NCI-H2029 treated with DMSO at 0.1 percent for 48 hours (cell line): ENCODE measurements around the gene LGR5.

ENCODE experiments used
- DNase-seq: peaks from one replicate; lab custom pipeline; 2025; lab: John Stamatoyannopoulos, UW

The LGR5 gene

DNA sequence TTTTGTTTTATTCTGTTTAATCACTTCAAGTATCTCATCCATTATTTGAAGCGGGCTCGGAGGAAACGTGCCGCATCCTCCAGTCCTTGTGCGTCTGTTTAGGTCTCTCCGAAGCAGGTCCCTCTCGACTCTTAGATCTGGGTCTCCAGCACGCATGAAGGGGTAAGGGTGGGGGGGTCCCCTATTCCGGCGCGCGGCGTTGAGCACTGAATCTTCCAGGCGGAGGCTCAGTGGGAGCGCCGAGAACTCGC, 311 bp upstream of the LGR5 start:
- no peak for DNase-seq

DNA sequence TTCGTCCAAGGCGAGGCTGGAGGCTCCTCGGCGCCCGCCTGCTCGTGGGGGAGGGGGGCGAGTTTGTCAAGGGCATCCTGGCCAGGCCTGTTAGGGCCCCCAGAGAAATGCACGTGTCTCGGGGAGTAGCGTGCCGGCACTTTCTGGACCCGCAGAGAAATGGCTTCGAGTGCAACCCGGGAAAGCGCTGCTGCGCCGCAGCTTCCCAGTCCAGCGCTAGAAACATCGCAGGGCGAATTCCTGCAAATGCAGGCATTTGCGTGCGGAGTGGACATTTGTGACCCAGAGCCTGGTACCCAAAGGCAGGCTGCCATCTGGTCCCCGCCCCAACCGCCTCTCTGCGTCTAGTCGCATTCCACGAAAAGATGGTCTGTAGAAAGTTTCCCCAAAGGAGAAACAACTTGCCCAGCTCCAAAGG, 756 bp downstream of the LGR5 start:
- DNase-seq: no peak

DNA sequence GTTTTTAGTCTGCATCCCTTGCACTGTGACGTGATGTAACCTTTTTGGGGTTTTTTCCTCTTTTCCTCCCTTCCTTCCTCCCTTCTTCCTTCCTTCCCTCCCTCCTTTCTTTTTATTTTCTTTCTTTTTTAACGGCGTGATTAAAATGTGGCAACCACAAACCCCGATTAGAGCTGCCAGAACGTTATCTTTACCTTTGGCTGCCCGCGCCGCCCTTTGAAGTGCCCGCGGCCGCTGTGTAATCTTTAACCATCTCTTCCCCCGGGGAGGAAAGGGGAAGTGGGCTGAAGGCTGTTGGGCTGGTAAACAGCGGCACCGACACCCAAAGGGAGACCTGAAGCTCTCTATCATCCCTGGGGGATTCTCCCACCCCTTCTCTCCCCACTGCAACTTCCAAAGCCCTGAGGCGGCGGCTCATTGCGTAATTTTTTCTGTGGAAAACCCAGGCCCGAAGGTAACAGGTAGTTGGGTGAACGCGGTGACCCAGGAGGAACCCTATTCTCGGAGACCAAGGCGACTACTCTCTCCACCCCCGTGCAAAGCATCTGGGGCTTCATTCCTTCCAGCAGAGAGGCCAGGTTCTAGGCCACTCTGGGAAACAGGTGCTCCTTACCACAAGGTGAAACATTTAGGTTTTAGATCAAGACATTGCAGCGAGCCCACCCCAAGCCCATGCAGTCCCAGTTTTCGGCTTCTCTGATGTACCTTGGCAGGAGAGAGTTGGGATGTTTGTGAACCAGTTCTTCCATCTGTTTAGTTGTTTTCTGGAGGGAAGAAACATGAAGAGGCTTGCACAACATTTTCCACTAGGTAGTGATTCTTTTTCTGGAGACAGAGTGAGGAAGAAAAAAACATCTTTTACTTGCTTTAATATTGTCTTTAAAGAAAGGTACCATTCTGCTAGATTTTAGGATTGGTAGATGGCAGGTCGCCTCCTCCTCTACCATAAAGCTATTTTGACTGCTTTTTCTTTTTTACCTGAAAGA, 1.5 kb downstream of the LGR5 start:
- DNase-seq: no peak

DNA sequence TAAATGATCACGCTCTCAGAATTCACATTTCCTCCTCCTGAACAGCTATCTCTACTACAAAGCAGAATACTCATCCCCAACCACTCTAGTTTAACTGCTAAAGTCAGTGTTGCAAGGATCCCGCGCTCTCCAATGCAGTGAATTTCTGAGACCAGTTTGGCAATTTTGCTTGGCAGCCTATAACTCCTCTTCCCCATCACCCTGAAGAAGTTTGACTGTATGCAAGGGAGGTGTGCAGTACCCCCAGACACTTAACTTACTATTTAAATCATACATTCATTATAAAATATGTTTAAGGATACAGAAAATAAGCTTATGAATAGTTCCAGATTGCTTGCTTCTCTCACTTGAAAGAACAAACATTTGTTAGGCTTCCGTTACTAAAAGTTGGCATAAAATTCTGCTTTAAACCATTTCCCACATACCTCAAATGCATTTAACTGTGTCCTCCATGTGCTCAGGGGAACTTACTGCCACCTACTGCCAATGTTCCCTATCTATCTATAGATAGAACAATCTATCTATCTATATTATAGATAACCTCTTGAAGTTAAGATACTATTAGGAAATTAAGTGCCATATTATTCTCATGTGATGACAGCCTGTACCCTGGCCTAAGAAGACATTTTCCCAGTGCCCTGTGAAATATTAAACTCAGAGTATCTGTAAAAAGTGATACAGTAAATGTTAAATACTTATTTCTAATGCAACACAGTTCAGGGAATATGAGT, 2.4 kb downstream of the LGR5 start:
- DNase-seq: no peak

DNA sequence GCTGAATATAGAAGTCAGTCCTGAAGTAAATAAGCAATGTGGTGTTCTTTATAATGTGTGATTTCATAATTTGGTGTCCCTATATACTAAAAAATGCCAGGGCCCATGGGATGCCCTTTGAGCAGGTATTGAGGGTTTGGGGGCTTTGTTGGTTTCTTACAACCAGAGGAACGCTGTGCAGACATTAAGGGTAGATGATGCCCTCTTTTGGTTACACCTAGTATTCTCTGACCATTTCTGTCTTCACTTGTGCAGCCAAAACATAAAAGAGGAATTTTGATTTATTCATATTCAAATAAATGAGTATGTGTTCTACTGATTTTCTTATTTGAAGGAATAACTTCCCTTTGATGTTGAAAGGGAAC, 3.0 kb downstream of the LGR5 start:
- no peak for DNase-seq

DNA sequence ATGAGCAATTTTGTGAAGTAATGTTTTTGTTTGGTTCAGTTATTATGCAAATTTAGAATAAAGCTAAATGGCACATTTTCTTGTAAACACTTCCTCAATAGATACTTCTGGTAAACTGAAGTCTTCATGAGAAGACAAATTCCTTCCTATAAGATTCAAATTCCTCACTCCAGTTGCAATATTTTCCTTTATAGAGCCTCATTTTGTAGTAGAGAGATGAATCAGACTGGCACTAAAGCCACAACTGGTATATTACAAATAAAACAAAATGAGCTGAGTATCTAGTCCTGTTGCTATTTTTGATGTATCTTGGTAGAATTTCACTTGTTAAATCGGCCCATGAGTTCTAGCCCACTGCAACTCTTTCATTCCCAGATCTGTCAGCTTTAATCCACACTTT, 5.5 kb downstream of the LGR5 start:
- no peak for DNase-seq

DNA sequence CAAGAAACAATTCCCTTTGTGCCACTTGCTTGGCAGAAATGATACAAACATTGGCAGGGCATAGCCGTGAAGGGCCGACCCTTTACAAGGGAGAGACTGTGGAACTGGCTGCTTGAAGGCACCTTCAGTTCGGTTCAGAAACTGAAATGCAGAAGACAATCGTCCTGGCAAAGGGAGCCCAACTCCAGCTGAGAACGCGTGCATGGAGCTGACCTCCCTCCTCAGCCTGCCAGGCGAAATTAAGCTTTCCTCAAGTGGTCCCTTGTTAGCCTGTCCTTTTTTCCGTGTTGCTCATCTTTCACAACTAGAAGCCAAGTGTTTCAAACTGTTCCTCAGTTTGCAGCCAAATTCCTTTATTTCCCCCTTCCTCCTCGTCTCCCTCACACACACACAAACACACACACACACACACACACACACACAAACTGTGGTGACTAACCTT, 8.1 kb downstream of the LGR5 start:
- no peak for DNase-seq

DNA sequence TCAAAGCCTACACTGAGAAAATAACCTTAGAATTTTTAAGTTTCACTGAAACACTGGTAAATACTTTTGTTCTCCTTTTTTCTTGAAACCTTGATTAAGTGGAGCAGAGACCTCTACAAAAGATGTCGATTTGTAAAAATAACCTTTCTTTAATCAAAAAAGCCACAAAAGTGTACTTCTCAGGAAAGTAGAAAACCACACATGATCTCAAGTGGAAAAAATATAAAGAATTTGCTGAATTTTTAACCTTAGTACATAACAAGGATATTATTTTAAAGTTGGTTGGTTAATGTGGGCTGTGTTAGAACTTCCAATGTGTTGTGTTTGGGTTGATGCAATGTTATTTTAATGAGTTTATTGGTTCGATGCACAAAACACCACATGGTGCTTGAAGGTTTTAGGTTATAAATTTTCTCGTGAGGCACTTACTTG, 8.6 kb downstream of the LGR5 start:
- no peak for DNase-seq

DNA sequence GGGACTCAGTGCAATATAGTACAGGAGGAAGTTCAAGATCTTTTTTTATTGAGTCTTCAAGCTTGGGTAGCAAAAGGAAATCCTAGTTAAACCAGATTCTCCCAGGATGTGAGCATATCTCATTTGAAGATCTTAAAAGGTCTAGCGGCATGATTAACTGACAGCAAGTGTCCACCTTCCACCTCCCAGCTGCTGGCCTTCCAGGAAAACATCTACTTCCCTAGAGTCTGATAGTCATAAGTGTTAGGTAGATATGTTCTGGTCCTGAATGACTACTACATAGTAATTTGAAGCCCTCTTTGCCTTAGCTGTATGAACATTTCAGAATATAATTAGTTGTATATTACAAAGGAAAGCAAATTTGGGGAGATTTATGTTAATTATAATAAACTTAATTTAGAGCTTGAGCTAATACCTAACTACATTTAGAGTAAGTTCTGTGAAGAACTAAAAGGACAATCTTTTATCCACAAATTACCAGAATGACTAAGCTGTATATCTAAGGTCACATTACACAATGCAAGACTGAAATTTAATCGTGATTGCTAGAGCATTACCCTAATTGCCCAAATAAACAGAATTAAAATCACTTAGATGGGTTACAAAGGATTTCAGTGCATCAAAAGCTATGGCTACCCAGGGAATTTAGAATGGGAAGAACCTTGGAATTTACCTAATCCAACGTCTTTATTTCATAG, 9.9 kb downstream of the LGR5 start:
- DNase-seq: no peak

DNA sequence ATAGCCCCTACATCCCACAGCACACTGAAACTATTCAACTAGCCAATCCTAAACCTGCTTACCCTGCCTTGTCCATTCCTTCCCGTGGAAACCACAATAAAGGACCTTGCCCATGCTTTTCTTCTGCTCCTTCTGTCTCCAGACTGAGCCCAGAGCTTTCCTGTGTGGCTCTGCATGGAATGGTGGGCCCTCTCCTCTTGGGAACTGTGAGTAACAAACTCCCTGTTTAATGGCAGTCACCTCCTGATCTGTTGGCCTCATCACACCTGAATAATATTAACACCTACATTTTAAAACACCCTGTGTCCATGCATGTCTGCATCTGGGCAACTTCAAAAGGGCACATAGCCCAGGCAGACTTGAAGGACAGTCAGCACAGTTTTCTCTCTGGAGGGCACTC, 12.4 kb downstream of the LGR5 start:
- no peak for DNase-seq

DNA sequence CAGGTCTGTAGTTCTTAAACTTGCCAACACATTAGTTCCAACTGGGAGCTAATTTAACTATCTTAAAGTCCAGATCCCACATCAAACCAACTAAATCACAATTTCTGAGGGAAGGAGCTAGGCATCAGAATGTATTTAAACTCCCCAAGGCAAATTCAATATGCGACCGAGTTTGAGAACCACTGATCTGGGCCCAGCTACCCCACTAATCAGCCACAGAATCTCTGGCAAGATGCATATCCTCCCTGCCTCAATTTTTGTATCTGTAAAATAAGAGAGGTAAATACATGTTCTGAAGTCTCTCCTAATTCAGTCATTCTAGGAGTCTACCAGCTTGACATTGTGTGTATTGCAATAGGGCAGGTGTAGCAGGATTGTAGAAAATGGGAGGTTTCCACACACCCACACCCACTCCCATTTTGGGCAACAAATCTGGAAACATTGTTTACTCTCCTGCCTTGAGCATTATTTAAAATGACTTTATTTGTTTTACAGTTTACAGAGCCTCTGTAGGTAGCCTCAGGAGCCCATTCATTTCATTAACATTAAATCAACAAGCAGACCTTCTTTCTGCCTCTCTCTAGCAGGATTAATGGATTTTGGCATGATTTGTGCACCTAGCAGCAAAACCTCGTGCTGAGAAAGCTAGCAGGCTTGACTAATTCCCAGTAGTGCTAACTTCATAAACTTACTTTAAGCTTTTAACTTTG, 15.6 kb downstream of the LGR5 start:
- peak; percentile 70 for DNase-seq

DNA sequence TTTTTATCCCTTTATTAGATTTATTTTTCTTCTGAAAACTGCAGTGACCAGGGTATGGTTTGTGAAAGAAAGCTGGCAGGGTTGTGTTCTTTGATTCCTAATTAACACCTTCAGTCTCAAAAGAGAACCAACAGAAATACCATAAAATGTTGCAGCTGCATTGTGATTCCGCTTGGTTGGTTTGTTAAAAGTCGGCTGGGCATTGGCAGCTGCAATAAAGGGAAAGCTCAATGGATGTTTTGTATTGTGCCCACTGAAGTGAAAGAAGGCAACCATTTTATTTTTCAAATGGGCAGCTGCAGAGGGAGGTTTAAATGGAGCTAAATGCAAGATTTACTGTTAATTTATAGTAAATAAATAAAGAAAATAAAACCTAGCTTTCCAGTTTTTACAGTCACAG, 16.7 kb downstream of the LGR5 start:
- DNase-seq: peak; percentile 73

DNA sequence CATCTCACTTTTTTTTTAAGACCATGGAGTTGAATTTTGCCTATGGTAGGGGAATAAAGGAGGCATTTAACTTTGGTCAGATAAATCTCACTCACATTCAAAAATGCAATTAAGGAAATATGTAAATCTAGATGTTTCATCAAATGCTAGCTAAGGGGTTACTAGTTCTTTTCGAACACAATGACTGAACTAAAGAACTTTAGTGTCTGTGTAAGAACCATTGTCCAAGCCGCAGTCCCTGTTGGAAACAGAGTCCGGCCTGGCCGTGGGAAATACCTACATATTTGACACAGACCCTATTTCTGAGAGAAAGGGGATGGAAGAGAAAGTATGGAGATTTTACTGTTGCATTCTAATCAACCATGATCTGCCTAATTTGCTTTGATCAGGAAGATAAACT, 17.4 kb downstream of the LGR5 start:
- DNase-seq: no peak

DNA sequence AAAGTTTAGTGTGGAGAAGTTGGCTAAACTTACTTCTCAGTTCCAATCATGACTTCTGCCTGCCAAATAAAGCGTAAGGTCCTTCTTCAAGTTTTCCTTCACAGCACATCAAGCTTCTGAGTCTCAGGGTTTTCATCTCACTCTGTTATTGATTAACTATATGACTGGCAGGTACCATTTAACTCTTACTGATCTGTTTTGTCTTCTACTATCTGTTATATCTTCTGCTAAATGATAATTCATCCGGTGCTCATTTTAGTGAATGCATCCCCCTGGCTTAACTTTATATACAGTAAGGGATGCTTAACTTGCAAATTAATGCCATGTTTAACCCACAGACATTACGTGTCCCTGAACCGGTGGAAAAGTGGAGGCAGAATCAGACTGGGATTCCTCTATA, 20.7 kb downstream of the LGR5 start:
- DNase-seq: no peak

DNA sequence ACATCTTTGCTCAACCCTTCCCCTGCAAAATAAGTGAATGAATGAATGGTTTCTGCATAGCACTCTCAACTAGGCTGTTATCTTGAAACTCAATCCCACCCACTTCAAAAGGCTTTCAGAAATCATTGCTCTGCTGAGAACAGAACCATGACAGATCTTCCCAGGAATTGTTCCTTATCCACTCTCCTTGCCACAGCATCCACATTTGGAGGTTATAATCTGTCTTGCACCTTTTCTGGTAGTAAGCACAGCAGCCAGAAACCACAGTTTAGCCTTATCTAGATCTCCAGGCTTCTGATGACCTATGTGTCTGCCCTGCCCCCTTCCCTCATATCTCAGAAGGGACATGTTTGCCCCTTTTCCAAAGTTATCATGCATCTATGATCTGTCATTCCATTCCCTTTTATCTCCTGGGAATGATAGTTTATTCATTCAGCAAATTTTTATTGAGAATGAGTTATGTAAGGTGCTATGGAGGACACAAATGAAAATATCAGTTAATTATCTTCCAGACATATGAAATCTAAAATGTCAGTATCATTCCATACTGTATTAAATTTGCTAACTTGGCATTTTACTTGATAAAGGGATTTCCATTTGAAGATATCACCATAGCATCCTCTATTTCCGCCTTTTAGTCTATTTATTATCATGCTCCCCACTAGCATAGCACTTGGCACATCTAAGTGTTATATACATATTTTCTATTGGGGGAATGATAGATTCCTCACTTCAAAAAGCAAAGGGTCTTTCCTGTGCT, 21.4 kb downstream of the LGR5 start:
- DNase-seq: no peak

DNA sequence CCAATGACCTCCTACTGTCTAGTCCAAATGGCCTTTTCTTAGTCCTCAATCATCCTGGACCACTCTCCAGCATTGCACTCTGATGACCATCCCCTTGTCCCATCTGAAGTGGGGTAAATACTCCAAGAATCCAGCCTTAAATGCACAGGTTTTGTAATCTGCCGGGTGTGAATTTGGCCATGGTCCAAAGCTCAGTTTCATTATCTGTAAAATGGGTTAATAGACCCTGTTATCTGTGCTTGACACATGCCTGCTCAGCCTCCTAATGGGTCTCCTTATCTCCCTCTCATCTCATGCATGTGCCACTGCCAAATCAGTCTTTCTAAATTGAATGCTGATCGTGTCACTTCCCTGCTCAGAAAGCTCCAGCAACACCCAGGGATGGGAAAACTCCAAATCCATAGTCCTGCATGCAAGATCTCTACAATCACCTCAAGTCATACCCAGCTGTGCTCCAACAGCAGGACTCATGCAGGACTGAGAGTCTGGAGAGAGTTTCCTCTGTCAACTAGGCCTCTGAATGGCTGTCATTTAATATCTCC, 22.3 kb downstream of the LGR5 start:
- DNase-seq: no peak

DNA sequence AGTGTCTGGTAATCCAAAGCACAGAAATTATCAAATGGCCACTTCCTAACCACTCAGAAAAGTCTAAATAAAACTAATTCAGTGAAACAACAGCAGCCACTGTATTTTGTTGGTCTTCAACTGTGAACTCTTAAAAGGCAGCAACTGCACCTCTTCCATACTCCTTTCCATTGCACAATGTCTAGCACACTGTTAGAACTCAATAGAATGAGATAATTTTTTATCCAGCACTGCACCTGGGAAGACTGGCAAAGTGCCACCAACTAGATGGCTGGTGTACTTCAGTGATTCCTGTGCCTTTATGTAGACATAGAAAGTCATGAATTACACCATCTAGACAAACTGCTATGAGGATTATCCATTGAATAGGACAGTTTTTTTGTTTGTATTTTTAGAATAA, 26.2 kb downstream of the LGR5 start:
- DNase-seq: peak; percentile 51

DNA sequence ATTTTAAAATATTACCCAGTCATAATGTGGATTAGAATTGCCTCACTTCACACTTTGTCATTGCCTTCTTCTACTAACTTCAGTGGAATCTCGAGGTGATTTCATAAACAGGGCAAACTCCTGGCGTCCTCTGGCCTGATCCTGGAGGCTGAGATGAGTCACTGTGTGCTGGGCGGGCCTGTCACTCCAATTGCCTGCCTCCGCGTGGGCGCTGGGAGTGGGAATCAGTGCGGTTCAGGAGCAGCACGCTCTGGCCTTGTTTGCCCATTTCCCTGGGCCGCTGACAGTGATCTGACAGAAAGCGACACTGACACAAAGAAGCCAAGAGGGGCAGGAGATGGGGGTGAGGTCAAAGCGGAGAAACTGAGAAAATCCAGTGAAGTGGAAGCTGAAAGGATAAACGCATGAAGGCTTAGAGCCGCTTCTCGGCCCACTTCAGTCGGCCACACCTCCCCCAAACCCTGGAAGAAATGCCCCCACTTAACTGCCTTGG, 29.7 kb downstream of the LGR5 start:
- DNase-seq: no peak

DNA sequence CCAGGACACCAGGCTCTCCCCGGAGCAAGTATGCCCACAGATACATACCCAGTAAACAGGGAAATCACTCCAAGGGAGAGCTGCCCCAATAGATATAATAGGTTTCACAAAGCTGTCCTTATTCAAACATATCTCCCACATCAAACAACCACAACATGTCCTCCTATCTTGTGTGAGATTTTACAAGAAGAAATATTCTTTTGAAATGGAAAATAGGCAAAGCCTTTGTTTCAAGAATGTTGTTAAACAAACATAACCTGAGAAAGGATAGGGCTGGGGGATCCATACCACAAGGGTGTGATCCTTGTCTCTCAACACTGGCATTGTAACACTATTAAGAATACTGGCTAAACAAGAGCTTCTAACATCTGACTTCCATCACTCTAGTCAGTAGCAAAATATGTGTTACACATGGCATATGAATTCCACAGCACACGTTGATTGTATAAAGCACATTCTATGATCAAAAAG, 32.9 kb downstream of the LGR5 start:
- no peak for DNase-seq

DNA sequence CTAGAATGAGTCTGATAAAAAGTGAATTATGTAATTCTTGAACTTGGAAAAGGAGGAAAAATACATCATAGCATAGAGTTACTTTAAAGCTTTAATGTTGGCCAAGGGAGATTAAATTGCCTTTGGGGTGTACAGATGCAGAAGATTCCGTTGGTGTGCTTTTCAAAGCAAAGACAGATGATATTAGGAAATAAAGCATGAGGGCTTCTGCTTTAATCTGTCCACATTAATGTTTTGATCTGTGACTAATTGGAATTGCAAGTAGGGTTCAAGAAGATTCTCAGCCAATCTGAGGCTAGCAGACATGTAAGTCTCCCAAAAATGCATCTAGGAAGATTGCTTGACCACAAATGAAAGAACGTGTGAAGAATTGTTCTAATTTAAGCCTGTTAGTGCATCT, 35.2 kb downstream of the LGR5 start:
- DNase-seq: no peak

DNA sequence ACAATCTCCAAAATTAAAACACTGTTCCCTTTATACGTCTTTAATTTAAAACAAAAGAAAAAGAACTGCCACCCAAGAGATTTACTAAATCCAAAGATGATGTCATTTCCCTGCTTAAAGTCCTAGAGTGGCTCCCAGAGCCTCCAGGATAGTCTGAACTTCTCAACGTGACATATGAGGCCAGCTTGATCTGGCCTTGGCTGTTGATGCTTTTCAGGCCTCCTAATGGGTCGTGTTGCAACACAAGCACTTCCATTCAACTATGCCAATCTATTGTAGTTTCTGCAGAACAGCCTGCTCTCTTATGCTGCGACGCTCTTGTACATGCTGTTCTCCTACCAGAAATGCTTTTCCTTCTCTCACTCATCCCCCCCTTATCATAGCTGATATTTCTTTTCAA, 35.7 kb downstream of the LGR5 start:
- DNase-seq: peak; percentile 71
